CD4-positive, alpha-beta T cell treated with Interferon alpha-2 for 1 hour (primary cell): ENCODE measurements around the gene ANG.
"Not testable (repeated sequence)": the region's sequence is repeated elsewhere in the genome, so short reads cannot be mapped to it uniquely, and the experiment has no call there.

Experiments used
- DNase-seq, 2 donors: peaks; one replicate each; pipeline ENCODE4 v3.0.0-alpha.2; 2020 to 2022

ANG gene

GRCh38 chr14:20700965-20701364 is 12.4 kb downstream of the ANG start:
- not testable (repeated sequence) for DNase-seq

- no peak for DNase-seq
These were observed 18.2 kb downstream of the ANG start for GRCh38 chr14:20706657-20707355.

- DNase-seq: no peak
These were observed 19.1 kb downstream of the ANG start for GRCh38 chr14:20707622-20708021.

- DNase-seq: no peak
These were observed 22.7 kb downstream of the ANG start for GRCh38 chr14:20711261-20711660.

- no peak for DNase-seq
These were observed 23.1 kb downstream of the ANG start for GRCh38 chr14:20711685-20712084.

GRCh38 chr14:20712904-20713303 is 24.3 kb downstream of the ANG start:
- DNase-seq: no peak

- DNase-seq: peak in 1 of 2 donors; percentile 67
These were observed 26.2 kb downstream of the ANG start for GRCh38 chr14:20714593-20715250.

GRCh38 chr14:20719777-20720176 is 31.2 kb downstream of the ANG start:
- DNase-seq: no peak

- DNase-seq: no peak
These were observed 32.2 kb downstream of the ANG start for GRCh38 chr14:20720741-20721140.

GRCh38 chr14:20722016-20722415 is 33.5 kb downstream of the ANG start:
- DNase-seq: no peak

- no peak for DNase-seq
These were observed 34.9 kb downstream of the ANG start for GRCh38 chr14:20723488-20723887.

- DNase-seq: not testable (repeated sequence)
These were observed 37.6 kb downstream of the ANG start for GRCh38 chr14:20726121-20726520.

- DNase-seq: no peak
These were observed 38.0 kb downstream of the ANG start for GRCh38 chr14:20726531-20726930.

- DNase-seq: no peak
These were observed 42.3 kb downstream of the ANG start for GRCh38 chr14:20730891-20731290.

- DNase-seq: no peak
These were observed 43.9 kb downstream of the ANG start for GRCh38 chr14:20732477-20732876.

GRCh38 chr14:20732979-20733635 is 44.5 kb downstream of the ANG start:
- no peak for DNase-seq

GRCh38 chr14:20733684-20734429 is 45.3 kb downstream of the ANG start:
- DNase-seq: no peak

- DNase-seq: no peak
These were observed 45.9 kb downstream of the ANG start for GRCh38 chr14:20734430-20734806.

GRCh38 chr14:20738292-20738691 is 49.7 kb downstream of the ANG start:
- DNase-seq: not testable (repeated sequence)

- DNase-seq: no peak
These were observed 53.6 kb downstream of the ANG start for GRCh38 chr14:20742132-20742531.

- no peak for DNase-seq
These were observed 55.0 kb downstream of the ANG start for GRCh38 chr14:20743556-20743955.
